ENCODE data around the gene RAMP3.

Gene RAMP3

GRCh38 chr7:45180084-45180986, 22.7 kb downstream of the RAMP3 start:
- DNase-seq, result no peak

- DNase-seq, result no peak
These were observed 23.8 kb downstream of the RAMP3 start for GRCh38 chr7:45181286-45181960.

GRCh38 chr7:45181991-45182855, 24.6 kb downstream of the RAMP3 start:
- no peak for DNase-seq

- no peak for DNase-seq
These were observed 25.5 kb downstream of the RAMP3 start for GRCh38 chr7:45182856-45183710.

- DNase-seq, result no peak
These were observed 26.2 kb downstream of the RAMP3 start for GRCh38 chr7:45183711-45184210.

GRCh38 chr7:45184326-45185027, 26.9 kb downstream of the RAMP3 start:
- no peak for DNase-seq

GRCh38 chr7:45185028-45185863, 27.7 kb downstream of the RAMP3 start:
- DNase-seq, result no peak

- DNase-seq, result no peak
These were observed 28.3 kb downstream of the RAMP3 start for GRCh38 chr7:45185864-45186250.

- no peak for DNase-seq
These were observed 28.7 kb downstream of the RAMP3 start for GRCh38 chr7:45186261-45186813.

GRCh38 chr7:45187089-45187945, 29.7 kb downstream of the RAMP3 start:
- no peak for DNase-seq

GRCh38 chr7:45187946-45188411, 30.4 kb downstream of the RAMP3 start:
- DNase-seq, result no peak

GRCh38 chr7:45188736-45189135, 31.1 kb downstream of the RAMP3 start:
- no peak for DNase-seq

- no peak for DNase-seq
These were observed 31.8 kb downstream of the RAMP3 start for GRCh38 chr7:45189151-45189970.

- no peak for DNase-seq
These were observed 33.0 kb downstream of the RAMP3 start for GRCh38 chr7:45190406-45191165.

GRCh38 chr7:45191396-45191795, 33.8 kb downstream of the RAMP3 start:
- no peak for DNase-seq

GRCh38 chr7:45192621-45193041, 35.0 kb downstream of the RAMP3 start:
- DNase-seq, result no peak

GRCh38 chr7:45193828-45194227, 36.2 kb downstream of the RAMP3 start:
- no peak for DNase-seq

Measured in NCI-H1417 (cell line).